Uterus (tissue), 2 donors: ENCODE results near the gene TRIP6.

ENCODE experiments used
- POLR2A ChIP-seq, 2 donors: fragments of 450-650 bp; IDR thresholded peaks; one replicate each; pipeline ENCODE4 v1.6.1; 2016; ENCODE audit warnings: antibody characterized with exemption in 2 of 2, mild to moderate bottlenecking in 1 of 2, moderate library complexity in 1 of 2
- TF ChIP-seq, protein P1 (sequence below), 4 experiments: fragments of 200-600 bp in 2 of 4; fragments of 450-650 bp in 2 of 4; sonication (generic) in 2 of 4; IDR thresholded peaks; one replicate each; pipeline ENCODE4 v1.5.1; 2016 to 2019; ENCODE audit warnings: antibody characterized with exemption in 4 of 4, mild to moderate bottlenecking in 2 of 4, moderate library complexity in 1 of 4

DNA sequence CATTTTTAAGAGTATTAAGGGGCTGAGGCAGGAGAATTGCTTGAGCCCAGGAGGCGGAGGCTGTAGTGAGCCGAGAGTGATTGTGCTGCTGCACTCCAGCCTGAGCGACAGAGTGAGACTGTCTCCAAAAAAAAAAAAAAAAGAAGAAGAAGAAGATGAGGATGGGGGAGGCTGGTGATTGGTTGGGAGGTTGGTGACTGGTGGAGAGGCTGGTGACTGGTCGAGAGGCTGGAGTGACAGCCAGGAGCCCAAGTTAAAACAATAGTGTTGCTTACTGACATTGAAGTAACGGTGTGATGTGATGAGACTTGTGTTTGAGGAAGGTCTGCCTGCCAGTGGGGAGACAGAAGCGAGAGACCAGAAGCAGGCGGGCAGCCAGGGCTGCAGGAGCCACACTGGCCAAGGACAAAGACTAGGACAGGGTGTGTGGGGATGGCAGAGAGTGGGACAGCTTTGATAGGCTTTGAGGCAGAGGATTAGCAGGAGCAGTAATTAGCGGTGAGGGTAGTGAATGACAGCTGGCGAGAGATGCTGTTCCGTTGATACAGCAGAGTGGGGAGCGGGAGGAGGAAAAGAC lies 12.6 kb downstream of the TRIP6 start:
- TF ChIP-seq, protein P1, sequence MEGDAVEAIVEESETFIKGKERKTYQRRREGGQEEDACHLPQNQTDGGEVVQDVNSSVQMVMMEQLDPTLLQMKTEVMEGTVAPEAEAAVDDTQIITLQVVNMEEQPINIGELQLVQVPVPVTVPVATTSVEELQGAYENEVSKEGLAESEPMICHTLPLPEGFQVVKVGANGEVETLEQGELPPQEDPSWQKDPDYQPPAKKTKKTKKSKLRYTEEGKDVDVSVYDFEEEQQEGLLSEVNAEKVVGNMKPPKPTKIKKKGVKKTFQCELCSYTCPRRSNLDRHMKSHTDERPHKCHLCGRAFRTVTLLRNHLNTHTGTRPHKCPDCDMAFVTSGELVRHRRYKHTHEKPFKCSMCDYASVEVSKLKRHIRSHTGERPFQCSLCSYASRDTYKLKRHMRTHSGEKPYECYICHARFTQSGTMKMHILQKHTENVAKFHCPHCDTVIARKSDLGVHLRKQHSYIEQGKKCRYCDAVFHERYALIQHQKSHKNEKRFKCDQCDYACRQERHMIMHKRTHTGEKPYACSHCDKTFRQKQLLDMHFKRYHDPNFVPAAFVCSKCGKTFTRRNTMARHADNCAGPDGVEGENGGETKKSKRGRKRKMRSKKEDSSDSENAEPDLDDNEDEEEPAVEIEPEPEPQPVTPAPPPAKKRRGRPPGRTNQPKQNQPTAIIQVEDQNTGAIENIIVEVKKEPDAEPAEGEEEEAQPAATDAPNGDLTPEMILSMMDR (IDR thresholded peaks at IDR 0.05): no peak
- TF ChIP-seq POLR2A (IDR thresholded peaks at IDR 0.05): no peak
